GM19468 (cell line): ENCODE results near the gene RBMS3.

Experiments used
- ATAC-seq: cut with Tn5 transposase; IDR thresholded peaks from one replicate; pipeline ENCODE4 v1.9.1; 2021; ENCODE audit warnings: mild to moderate bottlenecking, moderate library complexity, moderate number of reproducible peaks; ENCODE audit not compliant: unreplicated experiment; ENCODE audit errors: extremely low read depth

The RBMS3 gene

GRCh38 chr3:29949131-29949530 is 668.3 kb downstream of the RBMS3 start:
- ATAC-seq, result no peak

GRCh38 chr3:29949940-29950616 is 669.2 kb downstream of the RBMS3 start:
- no peak for ATAC-seq

- ATAC-seq, result no peak
These were observed 671.6 kb downstream of the RBMS3 start for GRCh38 chr3:29952431-29952830.

- ATAC-seq, result no peak
These were observed 674.5 kb downstream of the RBMS3 start for GRCh38 chr3:29955413-29955812.

- no peak for ATAC-seq
These were observed 677.9 kb downstream of the RBMS3 start for GRCh38 chr3:29958816-29959215.

GRCh38 chr3:29971895-29972294 is 691.0 kb downstream of the RBMS3 start:
- no peak for ATAC-seq

GRCh38 chr3:29972320-29972993 is 691.6 kb downstream of the RBMS3 start:
- ATAC-seq, result no peak

- ATAC-seq, result no peak
These were observed 692.9 kb downstream of the RBMS3 start for GRCh38 chr3:29973763-29974162.

GRCh38 chr3:29976871-29977270 is 696.0 kb downstream of the RBMS3 start:
- no peak for ATAC-seq

- ATAC-seq, result no peak
These were observed 696.5 kb downstream of the RBMS3 start for GRCh38 chr3:29977360-29977759.

- ATAC-seq, result no peak
These were observed 697.2 kb downstream of the RBMS3 start for GRCh38 chr3:29978036-29978435.

- ATAC-seq, result no peak
These were observed 710.3 kb downstream of the RBMS3 start for GRCh38 chr3:29991198-29991597.

GRCh38 chr3:30002797-30003196 is 721.9 kb downstream of the RBMS3 start:
- ATAC-seq, result no peak

GRCh38 chr3:30003741-30004140 is 722.9 kb downstream of the RBMS3 start:
- ATAC-seq, result no peak

- ATAC-seq, result no peak
These were observed 723.6 kb downstream of the RBMS3 start for GRCh38 chr3:30004481-30004880.

- no peak for ATAC-seq
These were observed 725.2 kb downstream of the RBMS3 start for GRCh38 chr3:30006111-30006510.

GRCh38 chr3:30007668-30008067 is 726.8 kb downstream of the RBMS3 start:
- no peak for ATAC-seq

GRCh38 chr3:30011237-30011803 is 730.4 kb downstream of the RBMS3 start:
- ATAC-seq, result no peak

GRCh38 chr3:30012941-30013543 is 732.2 kb downstream of the RBMS3 start:
- no peak for ATAC-seq

- ATAC-seq, result no peak
These were observed 737.0 kb downstream of the RBMS3 start for GRCh38 chr3:30017901-30018300.

GRCh38 chr3:30020380-30020779 is 739.5 kb downstream of the RBMS3 start:
- ATAC-seq, result no peak
